CD4-positive, alpha-beta T cell treated with Interleukin-6 at 100 ng/mL for 8 hours (primary cell): ENCODE measurements around the gene TPPP2.

Source experiments
- DNase-seq: peaks from one replicate; pipeline ENCODE4 v3.0.0-alpha.2; 2020; ENCODE audit warnings: mixed read lengths, low spot score

Gene TPPP2

DNA sequence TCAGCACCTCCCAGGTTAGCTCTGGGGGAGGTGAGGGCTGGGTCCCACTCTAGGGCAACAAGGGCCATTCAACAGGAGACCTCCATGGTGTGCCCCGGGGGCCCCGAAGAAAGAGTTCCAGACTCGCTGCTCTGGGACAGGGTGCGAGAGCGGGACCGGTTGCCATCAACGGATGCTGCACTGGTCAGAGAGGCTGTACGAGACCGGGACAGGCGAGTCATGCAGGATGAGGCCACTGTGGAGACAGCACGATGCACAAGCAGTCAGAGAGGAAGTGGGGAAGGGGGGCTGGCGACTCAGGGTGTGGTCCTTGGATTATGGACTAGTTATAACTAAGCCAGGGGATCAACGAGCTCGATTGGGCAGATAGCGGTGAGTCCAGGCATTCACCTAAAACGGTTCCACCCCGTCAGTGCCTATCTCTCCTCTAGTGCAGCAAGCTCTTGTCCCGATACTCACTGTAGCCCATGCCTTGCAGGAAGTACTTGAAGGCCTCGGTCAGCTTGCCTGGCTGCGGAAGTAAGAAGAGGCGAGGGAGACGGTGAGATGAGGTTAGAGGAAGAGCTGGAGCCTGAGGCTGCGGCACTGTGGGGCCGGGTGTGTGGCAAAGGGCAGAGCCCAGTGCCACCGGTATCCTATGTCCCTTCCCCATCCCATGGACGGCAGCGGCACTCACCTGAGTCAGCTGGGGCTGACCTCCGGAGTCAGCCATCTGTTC, 12.3 kb upstream of the TPPP2 start:
- DNase-seq: no peak

DNA sequence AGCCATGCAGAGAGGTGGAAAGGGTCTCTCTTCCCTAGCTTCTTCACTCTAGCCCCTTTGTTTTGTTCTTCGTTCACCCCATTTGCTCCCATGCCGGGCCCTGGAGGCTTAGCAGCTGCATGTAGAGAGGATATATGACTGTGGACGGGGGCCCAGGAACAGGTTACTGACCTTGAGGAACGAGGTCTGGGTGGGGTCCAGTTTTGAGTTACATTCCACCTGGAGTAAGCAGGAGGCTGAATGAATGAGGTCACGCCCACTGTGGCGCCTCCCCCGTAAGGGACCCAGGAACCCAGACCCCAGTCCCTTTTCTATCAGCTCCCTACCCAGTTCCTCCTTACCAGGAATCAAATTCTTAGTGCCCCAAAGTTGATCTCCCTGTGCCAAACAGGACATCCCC, 11.7 kb upstream of the TPPP2 start:
- no peak for DNase-seq

DNA sequence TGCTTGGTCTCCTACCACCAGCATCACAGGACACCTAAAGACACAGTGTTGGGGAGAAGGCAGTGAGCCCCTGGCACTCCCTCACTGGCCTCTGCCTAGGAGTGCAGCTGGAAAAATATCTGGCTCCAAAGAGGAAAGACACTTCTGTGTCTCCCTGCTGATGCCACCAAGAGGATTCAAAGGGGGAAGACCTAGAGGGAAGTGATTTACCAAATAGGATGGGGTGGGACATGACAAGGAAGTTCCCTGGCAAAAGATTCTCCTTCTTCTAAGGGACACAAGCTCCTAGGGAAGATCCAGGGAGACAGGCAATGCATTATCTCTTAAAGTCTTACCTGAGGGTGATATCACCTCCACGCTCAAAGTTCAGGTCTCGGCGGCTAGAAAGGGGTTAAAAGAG, 11.2 kb upstream of the TPPP2 start:
- DNase-seq: no peak

DNA sequence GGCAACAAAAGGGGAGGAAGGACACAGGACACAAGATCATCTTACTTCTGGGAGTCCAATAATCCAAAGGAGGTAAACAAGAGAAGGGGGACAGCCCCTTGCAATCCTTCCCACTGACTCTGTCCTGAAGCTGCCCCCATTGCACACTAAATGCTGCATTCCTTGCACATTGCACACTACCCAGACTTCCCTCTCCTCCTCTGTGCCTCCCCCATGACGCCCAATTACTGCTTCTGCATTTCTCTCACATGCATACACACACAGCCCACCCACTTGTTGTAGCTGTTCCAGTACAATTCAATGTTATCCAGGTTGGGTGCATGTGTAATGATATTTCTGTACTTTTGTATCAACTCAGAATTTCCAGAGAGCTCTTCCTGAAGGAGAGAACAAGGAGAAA, 10.7 kb upstream of the TPPP2 start:
- no peak for DNase-seq

DNA sequence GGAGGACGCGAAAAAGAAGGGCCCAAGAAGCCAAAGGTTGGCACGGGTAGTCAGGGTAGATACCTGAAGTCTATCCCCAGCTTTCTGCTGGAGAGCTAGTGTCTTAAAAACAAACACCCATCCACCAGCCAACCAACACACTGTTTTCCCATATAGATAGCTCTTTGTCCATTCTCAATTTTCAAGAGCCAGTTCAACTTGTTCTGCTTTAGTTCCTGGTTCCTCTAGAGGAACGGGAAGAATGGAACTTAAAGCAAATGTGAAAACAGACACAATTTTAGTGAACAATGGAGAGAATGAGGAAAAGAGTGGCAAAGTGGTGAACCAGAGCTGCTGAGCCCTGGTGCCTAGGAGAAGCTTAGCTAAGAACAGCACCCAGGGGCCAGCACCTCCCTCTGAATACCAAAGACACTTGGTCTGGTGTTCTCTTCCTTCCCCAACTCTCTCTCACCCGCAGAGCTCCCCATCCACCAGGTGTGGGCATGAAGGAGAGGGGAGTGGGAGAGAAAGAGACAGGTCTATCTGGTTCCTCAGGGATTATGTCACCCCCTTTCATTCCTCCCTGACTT, 9.0 kb upstream of the TPPP2 start:
- no peak for DNase-seq

DNA sequence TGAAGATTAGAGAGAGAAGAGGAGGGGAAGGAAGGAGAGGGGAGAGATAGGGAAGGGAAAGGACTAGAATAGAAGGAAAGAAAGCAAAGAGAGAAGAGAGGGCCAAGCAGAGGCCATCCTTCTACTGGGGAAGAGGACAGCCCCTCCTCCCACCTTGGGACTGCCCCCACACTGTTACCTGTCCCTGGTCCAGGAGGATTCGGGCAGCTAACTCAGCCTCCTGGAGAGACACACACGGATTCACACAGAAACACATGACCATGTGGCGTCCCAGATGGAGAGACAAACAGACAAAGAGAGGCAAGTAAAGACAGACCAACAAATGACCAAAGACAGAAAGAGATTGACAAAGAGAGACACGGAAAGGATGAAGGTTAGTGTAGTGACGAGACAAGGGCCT, 7.3 kb upstream of the TPPP2 start:
- DNase-seq: no peak

DNA sequence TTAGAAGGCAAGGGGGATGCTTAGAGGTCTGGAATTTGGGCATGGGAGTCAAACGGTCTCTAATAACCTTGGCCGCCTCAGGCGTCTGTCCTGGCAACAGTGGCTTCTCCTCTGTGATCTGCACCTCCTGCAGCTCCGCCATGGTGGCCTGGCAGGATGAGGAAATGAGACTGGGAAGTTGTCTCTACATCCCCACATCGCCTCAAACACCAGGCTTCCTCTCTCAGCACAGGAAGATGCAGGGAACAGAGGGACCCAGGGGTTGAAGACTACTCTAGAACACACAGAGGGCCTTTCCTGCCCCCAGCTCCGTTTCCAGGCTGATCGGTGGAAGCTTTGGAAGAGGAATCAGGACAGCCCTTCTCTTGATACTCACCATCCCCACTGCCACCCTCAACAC, 6.8 kb upstream of the TPPP2 start:
- no peak for DNase-seq

DNA sequence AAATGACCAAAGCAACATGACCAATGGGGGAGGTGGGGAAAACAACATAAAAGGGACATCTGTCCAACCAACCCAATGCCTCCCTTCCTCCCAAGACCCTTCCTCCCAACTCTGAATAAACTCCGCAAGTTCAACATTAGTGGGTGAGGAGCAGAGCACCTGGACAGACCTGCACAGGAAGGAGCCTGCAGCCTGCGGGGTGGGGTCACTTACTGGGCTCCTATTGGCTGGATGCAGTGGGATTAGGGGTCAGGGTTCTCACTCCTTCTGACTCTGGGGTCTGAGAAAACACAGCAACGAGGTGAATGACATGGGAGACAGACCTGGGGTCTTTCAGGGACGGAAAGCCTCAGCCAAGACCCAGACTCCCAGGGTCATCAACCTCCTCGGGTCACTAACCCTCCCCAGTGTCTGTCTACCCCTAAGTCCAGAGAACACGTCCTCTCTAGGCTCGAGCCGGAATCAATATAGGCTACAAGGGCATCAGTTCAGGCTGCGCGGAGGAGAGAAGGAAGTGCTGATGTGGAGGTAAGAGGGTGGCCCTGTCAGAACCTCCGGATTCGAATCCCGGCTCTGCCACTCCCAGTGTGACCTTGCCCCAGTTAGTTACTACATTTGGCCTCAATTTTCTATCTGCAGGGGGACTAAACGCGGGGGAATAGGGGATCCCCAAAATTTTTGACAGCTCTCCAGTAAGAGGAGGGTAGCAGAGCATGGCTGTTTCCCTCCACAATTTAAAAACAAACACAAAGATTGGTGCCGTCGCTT, 6.0 kb upstream of the TPPP2 start:
- DNase-seq: no peak

DNA sequence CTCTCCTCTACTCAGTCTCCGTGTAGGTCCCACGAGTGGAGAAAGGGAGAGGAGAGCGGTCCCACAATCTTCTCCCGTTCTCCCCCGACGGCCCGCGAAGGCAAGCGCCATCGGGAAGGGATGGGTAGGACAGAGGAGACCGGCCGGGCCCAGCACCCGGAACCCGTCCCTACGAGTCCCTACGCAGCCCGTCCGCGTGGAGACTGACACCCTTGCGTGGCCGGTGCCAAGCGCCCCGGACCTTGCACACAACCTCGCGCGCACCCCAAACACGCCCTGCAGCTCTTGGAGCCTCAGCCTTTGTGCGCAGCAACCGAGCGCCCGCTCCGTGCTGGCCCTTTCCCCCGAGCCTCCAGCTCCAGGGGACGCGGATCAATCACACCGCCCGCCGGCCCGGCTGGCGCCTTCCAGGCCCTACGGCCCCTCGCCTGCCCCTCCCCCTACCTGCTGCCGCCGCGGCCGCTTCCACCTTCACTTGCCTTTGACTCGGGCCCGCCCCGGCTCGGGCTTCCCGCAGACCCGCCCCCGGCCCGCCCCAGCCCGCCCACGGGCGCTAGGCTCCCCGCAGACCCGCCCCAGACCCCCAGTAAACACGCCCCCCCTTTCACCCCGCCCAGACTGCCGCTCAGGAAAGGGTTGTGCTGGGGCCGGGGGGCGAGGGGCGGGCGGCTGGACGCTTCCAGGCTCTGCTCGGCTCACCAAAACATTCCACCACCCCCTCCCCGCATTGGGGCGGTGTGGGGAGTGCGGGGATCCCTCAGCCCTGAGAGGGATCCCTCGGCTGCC, 5.2 kb upstream of the TPPP2 start, which contains the start of gene NDRG2:
Gene NDRG2 (minus strand): TSS at position 477 of the 786 bp plus-strand sequence. CDS start 1,746 bp downstream, outside the sequence.
- peak; percentile 80 for DNase-seq

DNA sequence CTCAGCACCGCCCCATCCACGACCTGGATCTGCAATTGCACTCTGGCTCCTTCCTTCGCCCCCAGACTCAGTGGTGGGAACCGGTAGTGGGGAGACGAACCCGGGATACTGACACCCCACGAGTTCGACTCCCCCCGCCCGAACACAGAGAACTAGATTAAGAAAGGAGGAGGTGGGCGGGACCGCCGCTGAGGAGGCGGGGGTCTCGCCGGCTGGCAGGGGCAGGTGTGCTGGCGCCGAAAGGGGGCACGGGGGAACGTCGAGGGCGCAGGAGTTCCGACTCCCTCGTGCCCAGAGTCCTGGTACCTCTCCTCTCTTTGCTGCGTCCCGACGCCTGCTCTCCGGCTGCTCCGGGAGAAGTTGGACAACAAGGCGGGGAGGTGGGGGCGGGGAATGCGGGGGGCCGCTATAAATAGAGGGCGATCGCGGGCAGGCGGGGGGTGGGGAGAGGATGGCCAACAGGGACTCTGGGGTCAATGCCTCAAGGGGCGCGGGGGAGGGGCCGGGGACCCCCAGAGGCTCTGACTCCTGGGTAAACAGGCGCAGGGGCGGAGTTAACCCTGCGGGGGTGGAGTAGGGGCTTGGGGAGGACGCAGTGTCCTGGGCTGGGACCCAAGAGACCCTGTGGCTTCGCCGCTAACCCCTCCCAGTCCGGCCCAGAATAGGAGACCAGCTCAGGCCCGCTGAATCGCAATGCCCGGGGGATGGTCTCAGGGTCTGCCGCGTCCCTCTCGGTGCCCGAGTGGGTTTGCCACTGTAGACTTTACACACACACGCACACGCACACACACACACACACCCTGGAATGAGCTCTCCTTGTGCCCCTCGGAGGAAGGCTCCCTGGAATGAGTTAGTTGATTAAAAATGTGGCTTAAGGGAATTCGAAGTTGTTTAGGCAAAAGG, 4.4 kb upstream of the TPPP2 start:
- no peak for DNase-seq

DNA sequence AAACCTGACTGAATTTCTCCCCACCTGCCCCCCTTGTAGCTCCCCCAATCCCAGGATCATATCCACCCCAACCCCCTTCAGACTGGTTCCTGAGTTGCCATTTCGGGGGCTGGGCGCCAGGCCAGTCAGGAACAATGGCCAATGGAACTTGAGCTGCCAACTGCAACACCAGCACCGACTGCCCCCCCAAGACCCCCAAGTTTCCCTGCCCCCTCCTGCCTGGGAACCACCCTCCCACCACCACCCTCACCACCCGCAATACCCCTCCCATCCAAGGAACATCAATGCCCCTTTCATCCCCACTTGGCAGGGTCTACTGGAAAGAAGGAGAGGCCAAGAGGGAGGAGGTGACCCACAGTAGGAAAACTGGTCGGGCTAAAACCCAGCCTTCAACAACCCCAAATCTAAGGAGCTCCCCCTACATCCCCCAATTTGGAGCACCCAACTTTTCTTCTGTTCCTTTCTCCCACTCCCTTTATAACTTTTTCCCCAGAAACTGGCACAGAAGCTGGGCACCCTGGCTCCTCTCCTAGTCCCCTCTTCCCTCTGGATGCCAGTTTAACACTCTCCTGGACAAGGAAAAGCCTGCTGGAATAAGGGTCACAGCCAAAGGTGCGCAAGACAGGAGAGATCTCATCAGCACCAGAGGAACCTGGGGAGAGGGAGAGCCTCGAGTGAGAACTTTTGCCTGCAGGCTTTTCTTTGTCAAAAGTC, 3.6 kb upstream of the TPPP2 start:
- no peak for DNase-seq

DNA sequence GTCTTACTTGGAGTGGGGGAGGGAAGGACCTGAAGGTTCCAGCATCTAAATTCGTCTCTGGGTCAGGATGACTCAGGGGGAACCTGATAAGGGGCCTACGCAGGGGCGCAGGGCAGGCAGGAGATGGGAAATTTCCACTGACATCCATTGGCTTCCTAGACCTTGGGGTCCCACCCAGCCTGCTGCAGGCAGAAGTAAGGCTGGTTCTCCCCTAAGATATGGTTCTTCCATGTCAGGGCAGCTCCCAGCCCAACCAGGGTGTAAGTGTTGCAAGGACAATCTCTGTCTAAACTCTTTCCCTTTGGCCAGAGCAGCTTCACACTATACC, 3.1 kb upstream of the TPPP2 start:
- DNase-seq: no peak

DNA sequence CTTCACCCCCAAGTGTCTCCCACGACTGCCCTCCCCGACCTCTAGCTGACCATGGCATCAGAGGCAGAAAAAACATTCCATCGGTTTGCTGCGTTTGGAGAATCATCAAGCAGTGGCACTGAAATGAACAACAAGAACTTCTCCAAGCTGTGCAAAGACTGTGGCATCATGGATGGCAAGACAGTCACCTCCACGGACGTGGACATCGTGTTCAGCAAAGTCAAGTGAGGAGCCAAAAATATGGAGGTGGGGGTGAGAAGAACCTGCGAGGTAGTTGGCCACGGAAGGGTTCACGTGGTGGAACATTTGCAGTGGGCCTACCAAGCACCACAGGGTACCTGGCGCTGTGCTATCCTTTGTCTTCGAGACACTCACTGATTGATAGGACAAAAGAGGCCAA, 514 bp downstream of the TPPP2 start:
- DNase-seq: no peak

DNA sequence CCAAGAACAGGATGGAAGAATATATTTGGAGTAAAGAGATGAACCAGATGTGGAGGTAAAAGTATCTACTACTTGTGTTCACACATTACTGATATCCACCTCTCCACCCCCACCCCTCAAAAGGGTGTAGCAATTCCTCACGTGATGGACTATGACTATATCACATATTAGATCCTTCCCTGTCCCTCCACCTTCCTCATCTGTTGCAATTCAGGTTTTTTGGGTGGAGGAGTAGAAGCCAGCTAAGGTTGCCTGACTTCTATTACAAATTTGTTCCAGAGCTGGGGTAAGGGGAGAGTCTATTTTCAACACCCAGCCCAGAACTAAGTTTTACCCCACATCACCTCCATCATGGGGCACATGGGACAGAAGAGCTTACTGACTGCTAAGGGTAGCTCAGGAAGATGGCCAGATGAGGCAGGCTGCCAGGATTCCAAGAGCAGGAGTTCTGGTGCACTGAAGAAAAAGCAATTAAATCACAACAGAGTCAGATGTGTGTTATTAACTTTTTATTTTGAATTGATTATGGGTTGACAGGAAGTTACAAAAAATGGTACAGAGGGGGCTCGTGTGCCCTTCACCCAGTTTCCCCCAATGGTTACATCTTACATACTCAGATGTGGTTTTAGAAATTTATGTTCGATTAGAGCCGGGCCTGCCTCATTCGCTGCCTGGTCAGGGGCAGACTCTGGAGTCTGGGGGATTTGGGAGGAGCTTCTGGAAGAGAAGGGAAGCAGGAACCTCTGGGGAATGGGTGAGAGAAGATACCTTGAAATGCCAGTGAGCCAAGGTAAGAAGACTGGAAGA, 2.5 kb downstream of the TPPP2 start:
- no peak for DNase-seq

DNA sequence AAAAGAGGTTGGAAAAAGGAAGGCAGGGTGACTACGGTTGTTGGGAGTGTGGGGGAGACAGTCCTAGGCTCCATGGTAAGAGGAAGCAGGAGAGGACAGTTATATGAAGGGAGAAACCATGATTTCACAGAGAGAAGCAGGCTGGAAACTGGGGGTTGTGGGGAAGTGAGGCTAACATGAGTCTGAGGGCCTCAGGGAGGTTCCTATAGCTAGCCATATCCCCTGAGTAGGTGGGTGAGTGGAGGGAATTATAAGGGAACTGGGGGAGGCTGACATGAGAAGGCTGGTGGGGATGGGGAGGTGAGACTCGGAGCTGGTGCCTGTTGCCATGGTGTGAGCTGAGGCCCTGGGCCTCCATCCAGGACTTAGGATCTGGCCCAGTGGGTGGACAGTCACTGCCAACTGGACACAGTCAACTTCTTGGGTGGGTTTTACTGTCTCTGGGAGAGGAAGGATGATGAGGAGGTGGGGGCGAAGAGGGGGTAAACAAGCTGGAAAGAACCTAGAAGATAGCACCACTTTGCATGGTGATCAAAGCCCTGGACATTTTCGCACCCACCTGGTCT, 3.2 kb downstream of the TPPP2 start:
- no peak for DNase-seq

DNA sequence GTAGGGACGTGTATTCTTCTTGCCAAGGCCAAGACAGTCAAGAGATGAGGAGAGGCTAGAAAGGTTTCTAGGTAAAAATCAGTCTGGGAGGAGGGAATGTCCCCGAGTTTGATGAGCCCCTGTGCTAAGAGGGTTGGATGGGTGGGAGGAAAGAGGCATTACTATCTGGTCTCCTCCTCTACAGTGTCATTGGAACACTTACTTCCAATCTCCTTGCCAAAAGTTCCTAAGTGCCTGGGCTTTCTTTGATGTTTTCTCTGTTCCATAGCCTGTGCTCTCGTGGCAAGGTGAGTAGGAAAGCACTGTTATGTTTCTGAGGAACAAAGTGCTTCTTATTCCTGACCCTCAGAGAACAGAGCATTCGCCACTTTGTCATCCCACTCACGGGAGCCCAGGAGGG, 4.7 kb downstream of the TPPP2 start, which contains the start of gene RNASE13:
Gene RNASE13 (minus strand): TSS at position 101 of the 400 bp plus-strand sequence. CDS start 519 bp downstream, outside the sequence.
- DNase-seq: no peak

DNA sequence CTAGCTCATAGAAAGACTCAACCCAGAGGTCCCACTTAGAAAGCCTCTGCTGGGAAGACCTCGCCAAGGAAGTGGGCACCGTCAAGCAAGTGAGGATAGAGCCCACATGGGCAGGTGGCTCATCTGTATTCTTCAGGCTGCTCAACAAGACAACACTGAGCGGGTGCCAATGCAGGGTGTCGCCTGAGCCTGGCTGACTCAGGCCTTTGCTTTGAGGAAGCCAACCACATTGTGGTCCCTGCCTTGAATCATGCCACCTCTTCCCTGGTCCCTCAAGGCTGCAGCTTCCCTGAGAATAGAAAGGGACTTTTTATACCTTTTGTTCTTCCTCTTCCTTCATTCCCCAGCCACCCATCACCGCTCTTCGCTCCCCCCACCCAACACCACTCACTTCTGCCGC, 6.7 kb downstream of the TPPP2 start:
- DNase-seq: no peak

DNA sequence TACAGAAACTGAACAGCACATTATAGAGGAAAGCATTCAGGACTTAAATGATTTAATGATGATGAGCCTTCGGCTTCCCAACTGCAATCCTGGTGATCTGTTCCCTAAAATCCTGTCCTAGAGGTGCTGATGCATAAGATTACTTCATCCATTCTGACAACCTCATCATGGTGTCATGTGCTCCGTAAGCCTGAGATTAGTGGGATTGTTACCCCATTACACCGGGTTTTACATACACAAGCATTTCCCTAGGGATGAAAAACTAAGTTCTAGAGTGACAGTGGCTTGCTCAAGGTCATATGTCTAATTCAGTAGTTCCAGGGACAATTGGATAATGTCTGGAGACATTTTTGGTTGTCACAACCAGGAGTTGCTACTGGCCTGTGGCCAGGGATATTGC, 7.1 kb downstream of the TPPP2 start:
- no peak for DNase-seq
